Prostate gland (tissue), 2 donors: ENCODE measurements around the gene RPN2. TPM values are rescaled to one million over a fixed set of nuclear protein-coding genes. Genes with fewer than 3 reads are reported as not detected.
A peak's percentile ranks its signal among the peaks of the same experiment; 100 is the strongest.

Source experiments
- DNase-seq: peaks from one replicate; pipeline ENCODE4 v3.0.0-alpha.2; 2019; ENCODE audit warnings: low spot score
- H3K27ac ChIP-seq, 2 donors: fragments of 200-600 bp; sonication (generic); 2 replicates each; pipeline ENCODE4 v1.5.1; 2017 to 2019
- H3K27me3 ChIP-seq: fragments of 200-600 bp; sonication (generic); replicated peaks from 2 replicates; pipeline ENCODE4 v1.5.1; 2019; ENCODE audit not compliant: insufficient read depth
- H3K36me3 ChIP-seq, 2 donors: fragments of 200-600 bp; sonication (generic); 1 replicate in 1 of 2; 2 replicates in 1 of 2; pipeline versions ENCODE4 v1.5.1 to v1.8.1; 2017 to 2019
- H3K4me1 ChIP-seq: fragments of 200-600 bp; sonication (generic); replicated peaks from 2 replicates; pipeline ENCODE4 v1.5.1; 2019
- H3K4me3 ChIP-seq, 2 donors: fragments of 200-600 bp; sonication (generic); 2 replicates each; pipeline ENCODE4 v1.5.1; 2017 to 2019
- H3K9me3 ChIP-seq: fragments of 200-600 bp; sonication (generic); 2 replicates; pipeline ENCODE4 v1.5.1; 2017
- CTCF ChIP-seq, 4 experiments: fragments of 200-600 bp in 2 of 4; fragments of 450-650 bp in 2 of 4; sonication (generic) in 2 of 4; IDR thresholded peaks; 1 replicate in 3 of 4; 2 replicates in 1 of 4; pipeline ENCODE4 v1.5.1; 2016 to 2019; ENCODE audit warnings: antibody characterized with exemption in 4 of 4, mild to moderate bottlenecking in 2 of 4, moderate library complexity in 2 of 4
- POLR2A ChIP-seq: fragments of 450-650 bp; IDR thresholded peaks from one replicate; pipeline ENCODE4 v1.6.1; 2016; ENCODE audit warnings: antibody characterized with exemption, mild to moderate bottlenecking
- POLR2AphosphoS5 ChIP-seq: sonication (generic); formaldehyde crosslinking; IDR thresholded peaks from one replicate; pipeline ENCODE4 v1.6.1; 2017; ENCODE audit warnings: antibody characterized with exemption
- WGBS: methylation state at CpG from one replicate; pipeline ENCODE4 v1.1.5; 2018; 5-methylcytosine and 5-hydroxymethylcytosine counted together
- intact Hi-C: fragments of 100-400 bp; cut with DNase I; formaldehyde crosslinking; loops from one replicate; pipeline ENCODE4 v1.14.2; 2022
- total RNA-seq, 2 donors: library from RNA; depleted of rRNA; stranded (reverse); fragments of >200 nt; gene quantifications; one replicate each; pipeline ENCODE4 v1.1.0, GENCODE V29; 2016

The RPN2 gene
- total RNA-seq, 2 donors from 2014 or later: 246 to 267 TPM

DNA sequence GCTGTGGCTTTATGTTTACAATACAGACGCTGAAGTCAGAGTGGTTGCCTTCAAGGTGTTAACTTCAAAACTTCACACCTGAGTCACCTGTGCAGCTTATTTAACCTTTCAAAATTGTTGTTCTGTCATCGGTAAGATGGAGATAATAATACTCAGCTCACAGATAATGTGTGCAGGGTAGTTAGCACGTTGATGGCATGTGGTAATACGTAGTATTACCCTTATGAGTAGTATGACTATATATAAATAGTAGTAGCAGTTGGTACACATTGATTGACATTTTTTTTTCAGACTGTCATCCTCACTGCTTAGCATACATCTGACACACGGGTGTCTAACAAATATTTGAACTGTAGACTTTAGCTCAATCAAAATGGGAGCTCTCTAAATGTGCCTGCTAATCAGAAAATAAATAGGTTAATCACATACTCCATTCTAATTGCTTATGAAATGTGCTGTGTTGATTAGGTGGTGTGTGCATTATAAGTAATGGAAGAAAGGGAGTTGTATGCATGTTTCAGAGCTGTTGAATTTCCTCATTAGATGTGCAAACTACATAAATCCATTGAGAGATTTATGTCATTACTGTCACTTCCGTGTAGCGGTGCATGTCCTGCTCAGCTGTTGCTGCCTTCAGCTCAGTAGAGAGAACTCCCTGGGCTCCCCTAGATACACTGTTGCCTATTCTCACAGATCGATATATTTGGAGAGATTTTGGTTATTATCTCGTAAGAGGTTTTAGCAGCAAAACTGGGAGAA lies 11.4 kb downstream of the RPN2 start:
- intact Hi-C loops: loop anchor here (10.0 kb wide), 1 partner anchor 194 kb away; no protein-coding TSS in a partner anchor
- H3K4me3 ChIP-seq: no peak overlapping the region
- no peaks in the 10 kb centered on the region for H3K27me3 ChIP-seq
- WGBS: 74% methylated on average over 9 of the region's 9 CpGs
- no peak for TF ChIP-seq POLR2AphosphoS5
- no peak for TF ChIP-seq POLR2A
- no peak for TF ChIP-seq CTCF (IDR thresholded peaks at IDR 0.05)
- no peaks in the 10 kb centered on the region for H3K9me3 ChIP-seq
- no peak overlapping the region for H3K27ac ChIP-seq
- no peak for DNase-seq
- peaks cover 4% of the 10 kb centered on the region for H3K4me1 ChIP-seq
- no peaks in the 10 kb centered on the region for H3K36me3 ChIP-seq

GRCh38 chr20:37192137-37192854 lies 13.2 kb downstream of the RPN2 start:
- Histone ChIP-seq H3K4me1 (peaks cover 4% of the 10 kb centered on the region), H3K27me3 (no peaks in the 10 kb centered on the region), H3K36me3 (no peaks in the 10 kb centered on the region), H3K4me3 (no peak overlapping the region), H3K9me3 (no peaks in the 10 kb centered on the region), H3K27ac (no peak overlapping the region)
- WGBS: 21% methylated on average over 5 of the region's 5 CpGs
- intact Hi-C loops: loop anchor here (10.0 kb wide), 1 partner anchor 193 kb away; no protein-coding TSS in a partner anchor
- TF ChIP-seq POLR2AphosphoS5 (peak; percentile 82), POLR2A (no peak), CTCF (IDR thresholded peaks at IDR 0.05) (peak in 3 of 4 experiments; percentile 79 to 90 (median 88))
- DNase-seq: peak; percentile 88

DNA sequence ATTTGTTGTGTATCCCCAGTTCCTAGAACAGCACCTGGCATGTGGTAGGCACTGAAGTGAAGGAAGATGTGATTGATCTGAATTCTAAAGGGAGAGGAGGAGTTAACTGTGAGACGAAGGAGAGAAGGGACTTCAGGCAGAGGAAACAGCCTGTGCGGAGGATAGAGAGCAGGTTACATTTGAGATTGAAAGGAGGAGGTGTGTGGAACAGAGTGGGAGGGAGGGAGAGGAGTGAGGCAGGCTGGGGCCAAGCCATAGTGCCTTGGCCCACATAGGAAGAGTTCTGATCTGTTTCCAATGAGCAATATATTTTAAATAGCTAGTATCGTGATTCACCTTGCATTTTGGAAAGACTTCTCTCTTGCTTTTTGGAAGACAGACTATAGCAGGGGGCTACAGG lies 14.1 kb downstream of the RPN2 start:
- Histone ChIP-seq H3K27ac (no peak overlapping the region), H3K9me3 (no peaks in the 10 kb centered on the region), H3K4me3 (no peak overlapping the region), H3K27me3 (no peaks in the 10 kb centered on the region), H3K36me3 (no peaks in the 10 kb centered on the region), H3K4me1 (peaks cover 4% of the 10 kb centered on the region)
- intact Hi-C loops: loop anchor here (10.0 kb wide), 1 partner anchor 192 kb away; no protein-coding TSS in a partner anchor
- no peak for DNase-seq
- no peak for TF ChIP-seq POLR2AphosphoS5
- no peak for TF ChIP-seq CTCF (IDR thresholded peaks at IDR 0.05)
- no peak for TF ChIP-seq POLR2A
- whole genome bisulfite sequencing: 89% methylated on average over 3 of the region's 3 CpGs

GRCh38 chr20:37193821-37194220 lies 14.7 kb downstream of the RPN2 start:
- intact Hi-C loops: loop anchor here (10.0 kb wide), 1 partner anchor 191 kb away; no protein-coding TSS in a partner anchor
- Histone ChIP-seq H3K27me3 (no peaks in the 10 kb centered on the region), H3K9me3 (no peaks in the 10 kb centered on the region), H3K4me3 (no peak overlapping the region), H3K36me3 (no peaks in the 10 kb centered on the region), H3K27ac (no peak overlapping the region), H3K4me1 (peaks cover 4% of the 10 kb centered on the region)
- no peak for TF ChIP-seq POLR2AphosphoS5
- TF ChIP-seq CTCF (IDR thresholded peaks at IDR 0.05): no peak
- no peak for TF ChIP-seq POLR2A
- DNase-seq: no peak
- 90% methylated on average over 8 of the region's 8 CpGs for WGBS
